MM.1S (cell line): ENCODE measurements around the gene ZNF486.
"Not testable (repeated sequence)": the region's sequence is repeated elsewhere in the genome, so short reads cannot be mapped to it uniquely, and the experiment has no call there.

ENCODE experiments used
- DNase-seq: peaks from one replicate; pipeline ENCODE4 v3.0.0-alpha.2; 2015
- H2AFZ ChIP-seq: fragments of 300-600 bp; sonication (generic); 2 replicates; pipeline ENCODE4 v1.6.0; 2016; ENCODE audit warnings: antibody characterized with exemption, low read length
- H3F3A ChIP-seq: fragments of 300-600 bp; sonication (generic); 2 replicates; pipeline ENCODE4 v1.6.1; 2016; ENCODE audit warnings: mild to moderate bottlenecking, antibody characterized with exemption, low read length, moderate library complexity, mixed read lengths; ENCODE audit not compliant: insufficient read depth
- H3K27ac ChIP-seq: fragments of 300-600 bp; sonication (generic); 2 replicates; pipeline ENCODE4 v1.5.1; 2016; ENCODE audit warnings: mild to moderate bottlenecking, low read length
- H3K27me3 ChIP-seq: fragments of 300-600 bp; sonication (generic); replicated peaks from 2 replicates; pipeline ENCODE4 v1.6.0; 2016; ENCODE audit warnings: low read length; ENCODE audit not compliant: insufficient read depth
- H3K36me3 ChIP-seq: fragments of 300-600 bp; sonication (generic); replicated peaks from 2 replicates; pipeline ENCODE4 v1.6.1; 2016; ENCODE audit warnings: mild to moderate bottlenecking, low read length, mixed read lengths; ENCODE audit not compliant: insufficient read depth
- H3K4me1 ChIP-seq: fragments of 300-600 bp; sonication (generic); 2 replicates; pipeline ENCODE4 v1.6.1; 2016; ENCODE audit warnings: low read length, mixed read lengths
- H3K4me2 ChIP-seq: fragments of 300-600 bp; sonication (generic); 2 replicates; pipeline ENCODE4 v1.6.0; 2016; ENCODE audit warnings: low read depth, low read length
- H3K4me3 ChIP-seq: fragments of 300-600 bp; sonication (generic); 2 replicates; pipeline ENCODE4 v1.5.1; 2016; ENCODE audit warnings: low read length, mixed read lengths
- H3K79me2 ChIP-seq: fragments of 300-600 bp; sonication (generic); 2 replicates; pipeline ENCODE4 v1.6.1; 2016; ENCODE audit warnings: mixed run types, low read length, mixed read lengths
- H3K9ac ChIP-seq: fragments of 300-600 bp; sonication (generic); 2 replicates; pipeline ENCODE4 v1.6.1; 2016; ENCODE audit warnings: low read length, mixed read lengths
- H3K9me2 ChIP-seq: fragments of 300-600 bp; sonication (generic); replicated peaks from 2 replicates; pipeline ENCODE4 v1.6.1; 2016; ENCODE audit warnings: mild to moderate bottlenecking, low read length, mixed read lengths; ENCODE audit not compliant: insufficient read depth
- H3K9me3 ChIP-seq: fragments of 300-600 bp; sonication (generic); replicated peaks from 2 replicates; pipeline ENCODE4 v1.6.1; 2016; ENCODE audit warnings: mild to moderate bottlenecking, low read length, mixed read lengths; ENCODE audit not compliant: insufficient read depth
- H4K20me1 ChIP-seq: fragments of 300-600 bp; sonication (generic); 2 replicates; pipeline ENCODE4 v1.6.1; 2016; ENCODE audit warnings: mild to moderate bottlenecking, low read length, moderate library complexity, mixed read lengths; ENCODE audit not compliant: insufficient read depth
- CTCF ChIP-seq: fragments of 300-600 bp; sonication (generic); IDR thresholded peaks from 2 replicates; pipeline ENCODE4 v1.5.1; 2016; ENCODE audit warnings: antibody characterized with exemption, low read length, mixed read lengths
- EZH2 ChIP-seq: fragments of 300-600 bp; sonication (generic); optimal IDR thresholded peaks from 2 replicates; pipeline ENCODE3; 2017; ENCODE audit warnings: low read depth, mild to moderate bottlenecking, antibody characterized with exemption, low read length, mixed read lengths
- EZH2phosphoT487 ChIP-seq: fragments of 300-600 bp; sonication (generic); IDR thresholded peaks from 2 replicates; pipeline ENCODE4 v1.6.1; 2018; ENCODE audit warnings: antibody characterized with exemption, low read length

ZNF486 gene

GRCh38 chr19:20167020-20167644, at the start of gene ZNF486:
Gene ZNF486, plus strand, starts transcription at chr19:20167214. Its CDS starts 117 bp downstream, at chr19:20167331.
- no peaks in the 10 kb centered on the region for H3K9me3 ChIP-seq
- TF ChIP-seq EZH2 (no peak), EZH2phosphoT487 (no peak), CTCF (no peak)

GRCh38 chr19:20118064-20118839, 48.8 kb upstream of the ZNF486 start:
- H3K9me3 ChIP-seq, H3K9me2 ChIP-seq, H3F3A ChIP-seq, H3K4me1 ChIP-seq, DNase-seq, H3K36me3 ChIP-seq, H3K27me3 ChIP-seq, H3K27ac ChIP-seq, H2AFZ ChIP-seq, H3K4me2 ChIP-seq, H3K79me2 ChIP-seq, H4K20me1 ChIP-seq, H3K4me3 ChIP-seq, H3K9ac ChIP-seq: not testable (repeated sequence)

More at GRCh38 chr19:20167020-20167644, at the start of gene ZNF486:
- Histone ChIP-seq H3K9ac (no peak within 1 kb of the TSS), H3K9me2 (no peaks in the 10 kb centered on the region), H3K4me1 (no peaks in the 10 kb centered on the region), H3F3A (no peaks in the 10 kb centered on the region), H2AFZ (peak within 1 kb of the TSS; percentile 48), H3K4me2 (peak within 1 kb of the TSS; percentile 34), H4K20me1 (no peaks in the 10 kb centered on the region), H3K4me3 (peak within 1 kb of the TSS; percentile 55), H3K36me3 (no peaks in the 10 kb centered on the region), H3K27ac (no peak within 1 kb of the TSS), H3K27me3 (no peaks in the 10 kb centered on the region), H3K79me2 (no peaks in the 10 kb centered on the region)
- peak; percentile 72 for DNase-seq

- Histone ChIP-seq H3K4me2 (no peak overlapping the region), H3K79me2 (no peaks in the 10 kb centered on the region), H3K4me3 (no peak overlapping the region), H3F3A (no peaks in the 10 kb centered on the region), H3K9me3 (no peaks in the 10 kb centered on the region), H2AFZ (no peak overlapping the region), H3K27me3 (no peaks in the 10 kb centered on the region), H3K36me3 (no peaks in the 10 kb centered on the region), H3K9me2 (no peaks in the 10 kb centered on the region), H3K9ac (no peak overlapping the region), H3K27ac (no peak overlapping the region), H3K4me1 (no peaks in the 10 kb centered on the region), H4K20me1 (no peaks in the 10 kb centered on the region)
- TF ChIP-seq EZH2phosphoT487 (no peak), EZH2 (no peak), CTCF (no peak)
- no peak for DNase-seq
Observed at GRCh38 chr19:20124879-20125278, 42.1 kb upstream of the ZNF486 start.

GRCh38 chr19:20132933-20133332, 34.1 kb upstream of the ZNF486 start:
- not testable (repeated sequence) for H3K4me3 ChIP-seq, DNase-seq, H3K79me2 ChIP-seq, H3K4me2 ChIP-seq, H4K20me1 ChIP-seq, H3K9me3 ChIP-seq, H3K4me1 ChIP-seq, H2AFZ ChIP-seq, H3K27ac ChIP-seq, H3K27me3 ChIP-seq, H3K36me3 ChIP-seq, H3K9ac ChIP-seq, H3F3A ChIP-seq, H3K9me2 ChIP-seq

GRCh38 chr19:20137714-20138113, 29.3 kb upstream of the ZNF486 start:
- not testable (repeated sequence) for H3K27me3 ChIP-seq, H3F3A ChIP-seq, H3K9me3 ChIP-seq, H3K4me2 ChIP-seq, H3K9me2 ChIP-seq, H3K36me3 ChIP-seq, H3K27ac ChIP-seq, H4K20me1 ChIP-seq, H3K79me2 ChIP-seq, H3K4me1 ChIP-seq, H3K9ac ChIP-seq, H2AFZ ChIP-seq, H3K4me3 ChIP-seq, DNase-seq
